Measurements from ENCODE around the gene ABCF2.

The ABCF2 gene

GRCh38 chr7:151215396-151215795 is 11.6 kb downstream of the ABCF2 start:
- H2AFZ ChIP-seq (ENCODE audit: low read length) = no peak overlapping the region
- H3K27me3 ChIP-seq (ENCODE audit: insufficient read depth, low read length) = no peaks in the 10 kb centered on the region
- H3K27ac ChIP-seq (ENCODE audit: low read depth, low read length, poor library complexity, severe bottlenecking) = no peak overlapping the region
- H4K20me1 ChIP-seq (ENCODE audit: insufficient read depth, low read length) = no peaks in the 10 kb centered on the region
- TF ChIP-seq CTCF (IDR thresholded peaks at IDR 0.05; ENCODE audit: low read length) (no peak), EZH2 (IDR thresholded peaks at IDR 0.05; ENCODE audit: borderline replicate concordance, low read length) (no peak)
- no peaks in the 10 kb centered on the region for H3K9me2 ChIP-seq (ENCODE audit: low read depth, low read length)
- no peaks in the 10 kb centered on the region for H3K9me3 ChIP-seq (ENCODE audit: low read length)
- no peak overlapping the region for H3K4me3 ChIP-seq (ENCODE audit: low read depth, low read length, poor library complexity, severe bottlenecking)
- no peaks in the 10 kb centered on the region for H3K4me1 ChIP-seq (ENCODE audit: insufficient read depth, low read length, severe bottlenecking)
- H3K36me3 ChIP-seq (ENCODE audit: insufficient read depth, low read length) = peaks cover 86% of the 10 kb centered on the region
- H3F3A ChIP-seq (ENCODE audit: insufficient read depth, low read length) = no peaks in the 10 kb centered on the region
- H3K9ac ChIP-seq (ENCODE audit: low read length) = no peak overlapping the region
- no peak overlapping the region for H3K4me2 ChIP-seq (ENCODE audit: low read length)
- no peaks in the 10 kb centered on the region for H3K79me2 ChIP-seq (ENCODE audit: insufficient read depth, low read length)

- Histone ChIP-seq H3K4me3 (ENCODE audit: low read depth, low read length, poor library complexity, severe bottlenecking) (no peak overlapping the region), H3F3A (ENCODE audit: insufficient read depth, low read length) (no peaks in the 10 kb centered on the region), H3K4me1 (ENCODE audit: insufficient read depth, low read length, severe bottlenecking) (no peaks in the 10 kb centered on the region), H3K4me2 (ENCODE audit: low read length) (no peak overlapping the region), H3K9me2 (ENCODE audit: low read depth, low read length) (no peaks in the 10 kb centered on the region), H3K79me2 (ENCODE audit: insufficient read depth, low read length) (no peaks in the 10 kb centered on the region), H4K20me1 (ENCODE audit: insufficient read depth, low read length) (no peaks in the 10 kb centered on the region), H3K36me3 (ENCODE audit: insufficient read depth, low read length) (peaks cover 70% of the 10 kb centered on the region), H3K27me3 (ENCODE audit: insufficient read depth, low read length) (no peaks in the 10 kb centered on the region), H3K27ac (ENCODE audit: low read depth, low read length, poor library complexity, severe bottlenecking) (no peak overlapping the region), H3K9ac (ENCODE audit: low read length) (no peak overlapping the region), H3K9me3 (ENCODE audit: low read length) (no peaks in the 10 kb centered on the region), H2AFZ (ENCODE audit: low read length) (no peak overlapping the region)
- no peak for TF ChIP-seq EZH2 (IDR thresholded peaks at IDR 0.05; ENCODE audit: borderline replicate concordance, low read length)
- no peak for TF ChIP-seq CTCF (IDR thresholded peaks at IDR 0.05; ENCODE audit: low read length)
Observed at GRCh38 chr7:151213826-151214225, 13.2 kb downstream of the ABCF2 start.

- Histone ChIP-seq H2AFZ (ENCODE audit: low read length) (no peak overlapping the region), H3K79me2 (ENCODE audit: insufficient read depth, low read length) (no peaks in the 10 kb centered on the region), H3K27ac (ENCODE audit: low read depth, low read length, poor library complexity, severe bottlenecking) (no peak overlapping the region), H3K27me3 (ENCODE audit: insufficient read depth, low read length) (no peaks in the 10 kb centered on the region), H3K36me3 (ENCODE audit: insufficient read depth, low read length) (peaks cover 58% of the 10 kb centered on the region), H3K4me2 (ENCODE audit: low read length) (no peak overlapping the region), H3K9me3 (ENCODE audit: low read length) (no peaks in the 10 kb centered on the region), H3F3A (ENCODE audit: insufficient read depth, low read length) (no peaks in the 10 kb centered on the region), H3K9me2 (ENCODE audit: low read depth, low read length) (no peaks in the 10 kb centered on the region), H3K9ac (ENCODE audit: low read length) (no peak overlapping the region), H3K4me3 (ENCODE audit: low read depth, low read length, poor library complexity, severe bottlenecking) (no peak overlapping the region), H4K20me1 (ENCODE audit: insufficient read depth, low read length) (no peaks in the 10 kb centered on the region), H3K4me1 (ENCODE audit: insufficient read depth, low read length, severe bottlenecking) (no peaks in the 10 kb centered on the region)
- TF ChIP-seq CTCF (IDR thresholded peaks at IDR 0.05; ENCODE audit: low read length) (no peak), EZH2 (IDR thresholded peaks at IDR 0.05; ENCODE audit: borderline replicate concordance, low read length) (no peak)
Observed at GRCh38 chr7:151212626-151213025, 14.4 kb downstream of the ABCF2 start.
